NCI-H2227 (cell line): ENCODE results near the gene LCLAT1.
"Not testable (repeated sequence)": the region's sequence is repeated elsewhere in the genome, so short reads cannot be mapped to it uniquely, and the experiment has no call there.

Experiments used
- DNase-seq: peaks from one replicate; lab custom pipeline; 2025; ENCODE audit not compliant: unreplicated experiment; lab: John Stamatoyannopoulos, UW

Gene LCLAT1

GRCh38 chr2:30633039-30633438 lies 186.0 kb downstream of the LCLAT1 start:
- DNase-seq, result no peak

GRCh38 chr2:30636311-30636710 lies 189.3 kb downstream of the LCLAT1 start:
- DNase-seq, result no peak

- DNase-seq, result no peak
Observed at GRCh38 chr2:30639836-30640235, 192.8 kb downstream of the LCLAT1 start.

GRCh38 chr2:30641765-30642345 lies 194.8 kb downstream of the LCLAT1 start:
- DNase-seq, result peak; percentile 57

GRCh38 chr2:30643013-30643412 lies 196.0 kb downstream of the LCLAT1 start:
- not testable (repeated sequence) for DNase-seq

- no peak for DNase-seq
Observed at GRCh38 chr2:30643674-30644073, 196.6 kb downstream of the LCLAT1 start.

- DNase-seq, result no peak
Observed at GRCh38 chr2:30645081-30645744, 198.2 kb downstream of the LCLAT1 start.

- no peak for DNase-seq
Observed at GRCh38 chr2:30645745-30646119, 198.7 kb downstream of the LCLAT1 start.

GRCh38 chr2:30647752-30648457 lies 200.9 kb downstream of the LCLAT1 start:
- no peak for DNase-seq

- no peak for DNase-seq
Observed at GRCh38 chr2:30649278-30649677, 202.2 kb downstream of the LCLAT1 start.

- DNase-seq, result no peak
Observed at GRCh38 chr2:30649828-30650227, 202.8 kb downstream of the LCLAT1 start.

GRCh38 chr2:30652271-30652915 lies 205.3 kb downstream of the LCLAT1 start:
- no peak for DNase-seq

GRCh38 chr2:30653847-30654246 lies 206.8 kb downstream of the LCLAT1 start:
- no peak for DNase-seq

- no peak for DNase-seq
Observed at GRCh38 chr2:30654404-30654803, 207.4 kb downstream of the LCLAT1 start.

- no peak for DNase-seq
Observed at GRCh38 chr2:30655211-30655610, 208.2 kb downstream of the LCLAT1 start.

- DNase-seq, result no peak
Observed at GRCh38 chr2:30655660-30656059, 208.6 kb downstream of the LCLAT1 start.

- no peak for DNase-seq
Observed at GRCh38 chr2:30656079-30656478, 209.0 kb downstream of the LCLAT1 start.

GRCh38 chr2:30661173-30662107 lies 214.4 kb downstream of the LCLAT1 start:
- no peak for DNase-seq

GRCh38 chr2:30662268-30663131 lies 215.5 kb downstream of the LCLAT1 start:
- DNase-seq, result no peak

- DNase-seq, result no peak
Observed at GRCh38 chr2:30663321-30663720, 216.3 kb downstream of the LCLAT1 start.
